Hepatic stellate cell (primary cell): ENCODE data around the gene PRMT1.
"Not testable (repeated sequence)": the region's sequence is repeated elsewhere in the genome, so short reads cannot be mapped to it uniquely, and the experiment has no call there.

Source experiments
- DNase-seq: peaks from one replicate; pipeline ENCODE4 v3.0.0; 2011; ENCODE audit warnings: low spot score

Gene PRMT1

DNA sequence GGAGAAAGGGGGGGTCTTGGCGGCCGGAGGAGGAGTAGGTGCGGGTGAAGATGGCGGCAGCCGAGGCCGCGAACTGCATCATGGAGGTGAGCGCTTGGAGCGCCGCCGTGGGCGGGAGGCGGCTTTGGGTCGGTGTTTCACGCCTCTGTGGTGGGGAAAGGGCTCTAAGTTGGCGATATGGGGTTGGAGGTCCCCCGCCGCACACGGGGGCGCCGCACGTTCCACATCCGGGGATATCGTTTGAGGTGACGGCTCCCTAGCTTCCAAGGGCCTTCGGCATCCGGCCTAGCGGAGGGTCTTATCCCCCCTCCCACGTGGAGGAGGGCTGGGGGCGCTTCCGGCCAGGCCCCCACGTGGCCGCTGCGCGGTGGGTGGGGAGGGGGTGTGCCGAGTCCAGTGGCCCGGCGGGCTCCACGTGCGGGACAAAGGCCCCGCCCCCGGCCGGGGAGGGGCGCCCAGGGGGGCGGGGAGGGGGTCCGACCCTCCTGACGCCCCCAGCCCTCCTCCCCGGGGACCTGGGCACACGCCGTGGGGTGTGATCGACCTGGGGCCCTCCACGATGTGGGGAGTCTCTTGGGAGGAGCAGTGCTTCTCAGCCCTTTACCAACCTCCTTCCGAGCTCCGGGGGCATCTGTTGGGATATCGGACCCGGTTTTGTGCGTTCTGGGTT, at the start of gene PRMT1:
PRMT1 (plus strand) TSS at position 41 of the 670 bp plus-strand sequence; CDS start at position 51, 10 bp downstream.
- DNase-seq: peak; percentile 54

GRCh38 chr19:49629659-49630058, 47.4 kb upstream of the PRMT1 start:
- DNase-seq: no peak

DNA sequence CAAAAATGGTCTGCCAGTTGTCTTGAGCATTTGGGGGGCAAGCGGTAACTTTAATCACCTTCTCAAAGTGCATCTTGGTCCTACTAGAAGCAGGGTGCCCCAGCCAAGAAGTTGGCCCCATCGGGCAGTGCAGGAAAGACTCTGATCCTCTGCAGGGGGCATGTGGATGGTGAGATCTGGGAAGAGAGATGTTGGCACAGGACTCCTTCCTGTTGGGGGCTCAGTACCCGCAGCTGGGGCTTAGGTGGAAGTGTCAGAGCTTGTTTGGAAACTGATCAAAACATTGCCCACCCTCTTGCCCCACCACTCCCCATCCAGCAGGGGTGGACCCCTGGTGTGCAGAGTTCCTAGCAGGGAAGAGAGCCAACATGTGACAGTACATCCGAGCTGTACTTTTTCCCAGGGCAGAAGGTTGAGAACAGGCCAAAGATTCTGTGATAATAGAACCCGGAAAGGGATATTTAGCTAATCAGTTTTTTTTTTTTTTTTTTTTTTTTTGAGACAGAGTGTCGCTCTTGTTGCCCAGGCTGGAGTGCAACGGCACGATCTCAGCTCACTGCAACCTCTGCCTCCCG, 46.0 kb upstream of the PRMT1 start:
- no peak for DNase-seq

DNA sequence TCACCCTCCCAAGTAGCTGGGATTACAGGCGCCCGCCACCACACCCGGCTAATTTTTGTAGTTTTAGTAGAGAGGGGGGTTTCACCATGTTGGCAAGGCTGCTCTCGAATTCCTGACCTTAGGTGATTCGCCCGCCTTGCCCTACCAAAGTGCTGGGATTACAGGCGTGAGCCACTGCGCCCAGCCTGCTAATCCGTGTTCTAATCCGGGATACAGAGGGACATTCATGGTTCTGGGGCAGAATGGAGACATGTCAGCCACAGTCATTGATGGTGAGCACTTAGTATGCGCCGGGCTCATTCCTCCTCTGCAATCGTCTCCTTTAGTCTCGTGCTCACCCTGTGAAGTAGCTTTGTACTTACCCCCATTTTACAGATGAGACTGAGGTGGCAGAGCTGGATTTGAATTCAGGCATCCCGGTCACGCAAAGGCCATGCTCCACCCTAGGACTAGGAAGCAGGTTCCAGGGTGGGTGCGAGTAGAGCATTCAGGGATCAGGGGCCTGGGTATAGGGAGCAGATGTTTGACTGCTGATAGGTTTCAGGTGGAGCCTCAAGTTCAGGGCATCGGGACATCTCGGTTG, 45.4 kb upstream of the PRMT1 start:
- DNase-seq: no peak

DNA sequence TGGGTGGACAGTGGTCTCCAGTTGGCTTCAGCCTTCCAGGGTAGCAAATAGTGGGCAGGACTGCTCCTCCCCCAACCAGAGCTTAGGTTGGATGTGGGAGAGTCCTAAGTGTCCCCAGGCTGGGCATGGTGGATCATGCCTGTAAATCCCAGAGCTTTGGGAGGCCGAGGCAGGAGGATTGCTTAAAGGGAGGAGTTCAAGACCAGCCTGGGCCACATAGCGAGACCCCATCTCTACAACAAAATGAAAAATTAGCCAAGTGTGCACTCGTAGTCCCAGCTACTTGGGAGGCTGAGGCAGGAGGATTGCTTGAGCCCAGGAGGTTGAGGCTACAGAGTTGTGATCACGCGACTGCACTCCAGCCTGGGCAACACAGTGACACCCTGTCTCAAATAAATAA, 44.5 kb upstream of the PRMT1 start:
- no peak for DNase-seq

DNA sequence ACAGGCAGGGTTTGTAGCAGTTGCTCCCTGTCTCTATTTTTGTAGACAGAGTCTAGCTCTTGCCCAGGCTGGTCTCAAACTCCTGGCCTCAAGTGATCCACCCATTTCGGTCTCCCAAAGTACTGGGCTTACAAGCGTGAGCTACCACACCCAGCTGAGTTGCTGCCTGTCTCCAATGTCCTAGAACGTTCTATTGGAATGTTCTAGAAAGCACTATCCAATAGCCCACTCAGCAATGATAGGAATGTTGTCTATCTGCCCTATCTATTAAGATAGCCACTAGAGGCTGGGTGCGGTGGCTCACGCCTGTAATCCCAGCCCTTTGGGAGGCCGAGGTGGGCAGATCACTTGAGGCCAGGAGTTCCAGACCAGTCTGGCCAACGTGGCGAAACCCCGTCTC, 43.8 kb upstream of the PRMT1 start:
- DNase-seq: not testable (repeated sequence)

DNA sequence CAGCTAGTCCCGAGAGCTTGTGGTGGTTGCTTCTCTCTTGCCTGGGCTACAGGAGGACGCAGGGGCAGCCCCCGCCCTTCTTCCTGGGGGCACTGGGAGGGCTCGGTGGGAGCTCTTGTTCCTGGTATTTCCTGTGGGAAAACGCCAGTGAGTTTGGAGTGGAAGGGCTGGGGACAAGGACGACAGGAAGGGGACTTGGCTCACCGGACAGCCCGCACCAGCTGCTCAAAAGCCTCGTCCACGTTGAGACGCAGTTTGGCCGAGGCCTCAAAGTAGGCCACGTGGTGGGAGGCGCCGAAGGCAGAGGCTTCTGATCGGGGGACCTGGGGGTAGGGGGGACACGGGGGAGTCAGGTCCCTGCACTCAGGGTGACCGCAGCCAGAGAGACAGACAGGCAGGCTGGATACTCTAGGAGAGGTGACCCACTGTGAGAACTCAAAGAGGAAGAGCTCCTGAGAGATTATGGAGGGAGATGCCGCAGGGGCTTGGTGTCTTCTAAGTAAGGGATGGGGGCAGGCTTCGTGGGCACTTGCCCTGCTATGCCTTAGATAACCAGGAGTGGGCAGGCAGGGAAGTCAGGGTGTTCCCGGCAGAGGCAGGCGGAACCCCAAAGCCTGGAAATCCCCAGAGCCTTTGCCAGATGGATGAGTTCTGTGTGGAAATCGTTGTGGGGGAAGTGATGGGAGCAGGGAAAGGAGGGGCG, 41.4 kb upstream of the PRMT1 start:
- no peak for DNase-seq

DNA sequence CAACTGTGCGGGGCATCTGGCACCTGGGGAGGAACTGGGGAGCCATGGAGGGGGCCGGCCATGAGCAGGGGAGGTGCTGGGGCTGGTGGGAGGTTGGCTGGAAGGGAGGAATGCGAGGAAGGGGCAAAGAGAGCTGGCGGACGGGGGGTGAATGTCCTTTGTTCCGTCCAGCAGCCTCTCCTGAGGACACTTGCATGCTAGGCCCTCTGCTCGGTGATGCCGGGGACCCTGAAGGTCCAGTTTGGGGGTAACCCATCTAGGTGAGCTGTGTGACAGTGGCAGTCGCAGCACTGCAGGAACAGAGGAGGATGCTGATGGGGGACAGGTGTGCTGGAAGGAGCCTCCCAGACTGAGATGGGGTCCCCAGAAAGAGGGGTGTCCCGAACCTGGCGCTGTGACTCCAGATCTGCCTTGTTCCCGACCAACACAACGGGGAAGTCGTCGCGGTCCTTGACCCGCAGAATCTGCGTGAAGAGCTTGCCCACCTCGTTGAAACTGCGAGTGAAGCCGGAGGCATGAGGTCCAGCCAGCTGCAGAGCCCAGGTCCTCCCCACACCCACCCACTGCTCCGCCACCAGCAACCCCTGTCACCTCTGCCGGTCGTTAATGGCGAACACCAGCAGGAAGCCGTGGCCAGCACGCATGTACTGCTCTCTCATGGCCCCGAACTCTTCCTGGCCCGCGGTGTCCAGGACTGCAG, 40.7 kb upstream of the PRMT1 start:
- no peak for DNase-seq

DNA sequence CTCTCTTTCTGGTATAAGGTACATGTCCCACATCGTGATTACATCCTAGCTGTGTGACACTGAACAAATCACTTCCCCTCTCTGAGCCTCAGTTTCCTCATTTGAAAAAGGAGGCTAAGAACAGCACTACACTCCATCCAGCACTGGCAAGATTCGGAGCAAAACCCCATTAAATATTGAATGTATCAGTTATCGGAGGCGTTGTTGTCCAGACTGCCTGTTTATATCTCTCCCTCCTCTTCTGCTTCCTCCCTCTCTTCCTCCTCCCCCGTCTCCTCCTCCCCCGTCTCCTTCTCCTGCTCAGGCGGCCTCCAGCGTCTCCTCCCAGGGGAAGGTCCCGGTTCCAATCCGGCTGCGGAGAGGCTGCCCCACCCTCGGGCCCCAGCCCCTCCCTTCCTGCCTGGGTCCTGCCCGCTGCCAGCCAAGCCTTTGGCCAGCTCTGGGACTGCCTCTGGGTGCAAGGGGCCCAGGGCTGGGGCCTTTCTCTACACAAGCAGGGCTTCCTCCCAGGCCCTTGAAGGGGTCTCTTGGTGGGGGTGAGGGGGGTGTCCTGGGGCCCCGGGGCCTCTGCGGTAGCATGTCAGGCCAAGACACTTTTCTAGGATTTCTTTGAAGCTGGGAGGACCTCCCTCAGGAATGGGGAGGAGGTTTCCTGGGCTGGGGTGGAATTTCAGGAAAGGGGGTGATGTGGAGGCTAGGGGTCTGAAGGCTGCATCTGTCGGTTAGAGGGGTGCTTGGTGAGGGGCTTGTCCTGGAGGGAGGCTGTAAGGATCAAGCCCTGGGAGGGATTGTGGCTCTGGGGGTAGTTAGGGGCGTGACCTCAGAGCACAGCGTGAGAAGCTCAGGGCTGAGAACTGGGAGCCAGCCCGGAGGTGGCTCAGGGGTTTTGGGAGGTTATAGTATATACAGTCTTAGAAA, 39.0 kb upstream of the PRMT1 start:
- DNase-seq: peak; percentile 90

- DNase-seq: no peak
These were observed 37.5 kb upstream of the PRMT1 start for GRCh38 chr19:49639401-49640112.

- peak; percentile 99 for DNase-seq
These were observed 36.8 kb upstream of the PRMT1 start, which contains the start of gene RRAS for GRCh38 chr19:49640113-49640898. Gene RRAS (minus strand): TSS chr19:49640143. CDS start chr19:49640098, 45 bp downstream.

DNA sequence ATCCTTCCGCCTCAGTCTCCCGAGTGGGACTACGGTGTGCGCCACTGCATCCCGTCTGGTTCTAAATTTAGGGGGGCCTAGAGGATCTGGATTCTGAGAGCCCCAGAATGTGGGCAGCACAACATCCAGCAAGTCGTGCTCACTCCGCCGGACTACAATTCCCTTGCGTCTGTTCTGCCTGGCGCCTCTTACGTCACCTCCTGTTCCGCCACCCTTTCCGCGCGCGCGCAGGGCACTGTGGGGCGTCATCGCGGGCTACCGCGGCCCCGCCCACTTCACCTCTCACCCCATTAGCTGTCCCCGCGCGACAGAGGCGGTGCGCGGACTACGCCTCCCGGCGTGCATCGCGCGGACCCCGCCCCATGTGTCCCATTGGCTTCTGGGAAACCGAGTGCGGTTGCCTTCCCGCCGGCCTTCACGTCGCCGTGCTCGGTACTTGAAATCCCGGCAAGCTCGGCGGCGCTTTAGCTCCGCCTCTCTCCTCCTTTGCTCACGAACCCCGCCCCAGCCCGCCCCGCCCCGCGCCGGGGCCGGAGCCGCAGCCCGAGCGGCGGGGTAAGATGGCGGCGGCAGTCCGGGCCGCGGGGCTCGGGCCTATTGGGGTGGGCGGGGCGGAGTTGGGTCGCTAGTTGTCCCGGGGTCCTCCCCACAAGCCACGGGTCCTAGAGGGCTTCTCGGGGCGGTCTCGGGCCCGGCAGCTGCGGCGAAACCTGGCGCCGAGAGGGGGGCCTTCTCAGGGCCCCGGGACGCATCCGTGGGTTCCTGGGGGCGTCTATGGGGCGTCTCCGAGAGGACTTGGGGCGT, 35.2 kb upstream of the PRMT1 start, which contains the start of gene SCAF1:
SCAF1 (plus strand) TSS at position 522 of the 804 bp plus-strand sequence. CDS start 2,818 bp downstream, outside the sequence.
- DNase-seq: peak; percentile 97

DNA sequence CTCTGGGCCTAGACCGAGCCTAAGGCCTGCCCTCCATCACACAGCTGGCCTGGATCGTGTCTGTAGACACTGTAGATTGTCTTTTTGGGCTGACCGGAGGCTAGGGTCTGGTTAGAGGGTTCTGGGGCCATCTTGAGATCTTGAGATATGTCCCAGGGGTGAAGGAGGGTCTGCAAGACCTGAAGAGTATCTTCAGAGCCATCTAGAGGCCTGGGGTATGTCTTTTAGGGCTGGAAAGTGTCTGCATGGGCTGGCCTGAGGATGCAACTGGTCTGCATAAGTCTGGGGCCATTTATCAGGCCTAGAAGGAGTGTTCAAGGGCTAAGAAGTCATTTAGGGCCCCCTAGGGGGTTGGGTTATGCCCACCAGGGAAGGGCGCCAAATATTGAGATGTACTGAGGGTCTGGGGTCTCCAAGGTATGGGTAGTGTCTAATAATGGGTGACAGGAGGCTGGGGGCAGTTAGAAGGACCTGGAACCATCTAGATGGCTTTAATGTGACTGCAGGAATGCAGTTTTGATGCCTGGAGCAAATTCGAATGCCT, 34.5 kb upstream of the PRMT1 start:
- no peak for DNase-seq

GRCh38 chr19:49643466-49643865, 33.6 kb upstream of the PRMT1 start:
- DNase-seq: no peak

- no peak for DNase-seq
These were observed 31.5 kb upstream of the PRMT1 start for GRCh38 chr19:49645592-49645991.

DNA sequence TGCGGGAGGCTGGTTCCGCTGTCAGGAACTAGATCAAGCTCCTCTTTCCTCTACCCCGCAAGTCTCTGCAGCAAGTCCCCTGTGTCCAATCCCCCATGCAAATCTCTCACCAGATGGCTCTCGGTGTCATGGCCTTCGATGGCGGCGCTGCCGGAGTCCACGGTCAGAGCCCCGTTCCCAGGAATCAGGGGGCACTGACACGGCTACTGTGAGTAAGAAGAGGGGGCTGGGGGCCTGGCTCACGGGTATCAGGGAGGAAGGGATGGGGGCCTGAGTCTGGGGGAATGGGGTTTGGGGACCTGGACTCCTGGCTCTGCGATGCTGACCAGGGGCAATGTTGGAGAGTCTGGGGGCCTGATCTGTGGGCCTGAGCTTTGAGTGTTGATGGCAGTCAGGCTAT, 31.1 kb upstream of the PRMT1 start:
- DNase-seq: no peak

DNA sequence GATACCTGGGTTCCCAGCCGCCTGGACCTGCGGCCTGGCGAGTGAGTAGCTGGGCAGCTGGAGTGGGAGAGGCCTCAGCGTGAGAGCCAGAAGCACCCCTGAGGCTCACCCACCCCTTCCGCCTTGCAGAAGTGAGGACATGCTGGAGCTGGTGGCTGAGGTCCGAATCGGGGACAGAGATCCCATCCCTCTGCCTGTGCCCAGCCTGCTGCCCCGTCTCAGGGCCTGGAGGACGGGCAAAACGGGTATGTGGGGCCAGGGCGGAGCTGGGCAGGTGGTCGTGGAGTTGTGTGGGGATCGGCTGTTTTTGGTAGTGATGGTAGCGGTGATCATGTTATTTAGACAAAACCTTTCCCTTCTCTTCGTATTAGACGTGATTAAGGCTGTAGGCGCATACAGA, 30.5 kb upstream of the PRMT1 start:
- no peak for DNase-seq

GRCh38 chr19:49651029-49651819, 25.8 kb upstream of the PRMT1 start:
- no peak for DNase-seq
